ENCODE results near the gene MAGI3.

DNA sequence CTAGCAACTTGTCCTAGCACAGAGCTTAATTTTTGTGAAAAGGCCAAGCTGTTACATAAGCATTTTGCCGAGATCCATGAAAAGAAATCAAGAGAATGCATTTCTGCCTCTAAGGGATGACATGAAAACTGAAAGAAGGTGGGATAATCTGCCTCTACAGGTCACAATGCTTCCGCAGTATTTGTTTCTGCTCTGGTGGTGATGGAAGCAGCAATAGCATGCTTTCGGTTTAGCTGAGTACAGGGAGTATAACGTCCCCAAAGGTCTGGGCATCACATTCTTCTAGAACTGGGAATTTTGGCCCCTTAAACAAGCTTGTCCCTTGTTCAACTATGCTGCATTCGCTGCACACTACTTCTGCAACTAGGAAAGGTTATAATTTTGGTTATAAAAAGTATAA lies 14.4 kb upstream of the MAGI3 start:
- TF ChIP-seq, protein P1, sequence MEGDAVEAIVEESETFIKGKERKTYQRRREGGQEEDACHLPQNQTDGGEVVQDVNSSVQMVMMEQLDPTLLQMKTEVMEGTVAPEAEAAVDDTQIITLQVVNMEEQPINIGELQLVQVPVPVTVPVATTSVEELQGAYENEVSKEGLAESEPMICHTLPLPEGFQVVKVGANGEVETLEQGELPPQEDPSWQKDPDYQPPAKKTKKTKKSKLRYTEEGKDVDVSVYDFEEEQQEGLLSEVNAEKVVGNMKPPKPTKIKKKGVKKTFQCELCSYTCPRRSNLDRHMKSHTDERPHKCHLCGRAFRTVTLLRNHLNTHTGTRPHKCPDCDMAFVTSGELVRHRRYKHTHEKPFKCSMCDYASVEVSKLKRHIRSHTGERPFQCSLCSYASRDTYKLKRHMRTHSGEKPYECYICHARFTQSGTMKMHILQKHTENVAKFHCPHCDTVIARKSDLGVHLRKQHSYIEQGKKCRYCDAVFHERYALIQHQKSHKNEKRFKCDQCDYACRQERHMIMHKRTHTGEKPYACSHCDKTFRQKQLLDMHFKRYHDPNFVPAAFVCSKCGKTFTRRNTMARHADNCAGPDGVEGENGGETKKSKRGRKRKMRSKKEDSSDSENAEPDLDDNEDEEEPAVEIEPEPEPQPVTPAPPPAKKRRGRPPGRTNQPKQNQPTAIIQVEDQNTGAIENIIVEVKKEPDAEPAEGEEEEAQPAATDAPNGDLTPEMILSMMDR (IDR thresholded peaks at IDR 0.05) = no peak
- no peak for TF ChIP-seq POLR2A (IDR thresholded peaks at IDR 0.05)
